Keratinocyte (primary cell): ENCODE results near the gene RENBP. TPM values are rescaled to one million over a fixed set of nuclear protein-coding genes. Genes with fewer than 3 reads are reported as not detected.

Experiments used
- DNase-seq: peaks from one replicate; pipeline ENCODE4 v3.0.0-alpha.2; 2011; ENCODE audit warnings: low read depth, missing footprints, low spot score
- FAIRE-seq: peaks from 2 replicates; lab custom pipeline; 2011; peaks lifted over from hg19 to GRCh38; lab: Jason Lieb, UNC
- H2AFZ ChIP-seq: 2 replicates; pipeline ENCODE4 v1.6.0; 2012; ENCODE audit warnings: low read length, control low read depth, inconsistent platforms; ENCODE audit not compliant: control insufficient read depth
- H3K27ac ChIP-seq: 2 replicates; pipeline ENCODE4 v1.5.1; 2011; ENCODE audit warnings: low read length; ENCODE audit not compliant: control insufficient read depth, insufficient read depth
- H3K27me3 ChIP-seq: 3 replicates; pipeline ENCODE4 v1.6.0; 2011; ENCODE audit warnings: low read length; ENCODE audit not compliant: control insufficient read depth, insufficient read depth; ENCODE audit errors: extremely low read depth
- H3K36me3 ChIP-seq, 2 experiments: 2 replicates in 1 of 2; 3 replicates in 1 of 2; pipeline ENCODE4 v1.5.1; 2011; ENCODE audit warnings: low read length in 2 of 2, mild to moderate bottlenecking in 1 of 2; ENCODE audit not compliant: control insufficient read depth in 2 of 2, insufficient read depth in 2 of 2; ENCODE audit errors: extremely low read depth in 1 of 2
- H3K4me1 ChIP-seq: 3 replicates; pipeline ENCODE4 v1.5.1; 2011; ENCODE audit warnings: low read length; ENCODE audit not compliant: control insufficient read depth, insufficient read depth; ENCODE audit errors: extremely low read depth
- H3K4me2 ChIP-seq: 3 replicates; pipeline ENCODE4 v1.6.0; 2011; ENCODE audit warnings: low read depth, low read length; ENCODE audit not compliant: control insufficient read depth, insufficient read depth; ENCODE audit errors: extremely low read depth
- H3K4me3 ChIP-seq, 3 experiments: fragments of 200-600 bp in 1 of 3; sonication (generic) in 1 of 3; 2 replicates in 2 of 3; 3 replicates in 1 of 3; pipeline ENCODE4 v1.5.1; 2011 to 2016; ENCODE audit warnings: low read length in 3 of 3, mild to moderate bottlenecking in 3 of 3, control low read depth in 2 of 3, inconsistent platforms in 1 of 3, low read depth in 1 of 3, mixed read lengths in 1 of 3, mixed run types in 1 of 3, moderate library complexity in 1 of 3; ENCODE audit not compliant: control insufficient read depth in 2 of 3, insufficient read depth in 2 of 3; ENCODE audit errors: extremely low read depth in 1 of 3
- H3K79me2 ChIP-seq: 2 replicates; pipeline ENCODE4 v1.6.0; 2012; ENCODE audit warnings: low read length; ENCODE audit not compliant: control insufficient read depth, insufficient read depth
- H3K9ac ChIP-seq: 3 replicates; pipeline ENCODE4 v1.6.0; 2011; ENCODE audit warnings: low read length; ENCODE audit not compliant: control insufficient read depth, insufficient read depth; ENCODE audit errors: extremely low read depth
- H3K9me1 ChIP-seq: 3 replicates; pipeline ENCODE4 v1.6.0; 2011; ENCODE audit warnings: low read length; ENCODE audit not compliant: control insufficient read depth, insufficient read depth; ENCODE audit errors: extremely low read depth
- H3K9me3 ChIP-seq: 2 replicates; pipeline ENCODE4 v1.5.1; 2012; ENCODE audit warnings: low read depth, low read length; ENCODE audit not compliant: control insufficient read depth
- H4K20me1 ChIP-seq: 3 replicates; pipeline ENCODE4 v1.6.0; 2011; ENCODE audit warnings: low read length; ENCODE audit not compliant: control insufficient read depth, insufficient read depth; ENCODE audit errors: extremely low read depth
- CTCF ChIP-seq, 3 experiments: IDR thresholded peaks in 1 of 3; conservative IDR thresholded peaks in 1 of 3; optimal IDR thresholded peaks in 1 of 3; 2 replicates in 2 of 3; 3 replicates in 1 of 3; pipeline versions ENCODE3 to v1.5.1; 2011; ENCODE audit warnings: low read length in 3 of 3, mild to moderate bottlenecking in 3 of 3, moderate library complexity in 2 of 3, control low read depth in 1 of 3, inconsistent platforms in 1 of 3; ENCODE audit not compliant: insufficient read depth in 2 of 3; ENCODE audit errors: extremely low read depth in 1 of 3
- EZH2 ChIP-seq: IDR thresholded peaks from one replicate; pipeline ENCODE4 v1.6.1; 2012; ENCODE audit warnings: inconsistent platforms, mild to moderate bottlenecking, low read length, moderate library complexity
- dilution Hi-C: fragments of 300-500 bp; cut with MboI; formaldehyde crosslinking; loops from one replicate; pipeline ENCODE4 v1.7.0; 2020; ENCODE audit warnings: low sequenced_read_pairs; ENCODE audit not compliant: extremely low pct_ligation_motif_present
- polyA plus RNA-seq, 5 experiments: library from polyadenylated mRNA; depleted of rRNA in 3 of 5; stranded (reverse) in 3 of 5; stranded (forward) in 1 of 5; unstranded in 1 of 5; fragments of >200 nt; gene quantifications; 1 replicate in 1 of 5; 2 replicates in 3 of 5; 3 replicates in 1 of 5; pipeline versions ENCODE4 v1.2.1 to v1.2.3, GENCODE V29; 2011 to 2012; ENCODE audit warnings: missing spikeins in 2 of 5, low read depth in 1 of 5, low replicate concordance in 1 of 5

RENBP gene
- polyA plus RNA-seq, 1 donor (not counting 4 experiments of a cell fraction or from before 2014, with no cell fraction given), result 0.16 TPM

GRCh38 chrX:153941336-153942252, 2.8 kb downstream of the RENBP start:
- DNase-seq (no peak), FAIRE-seq (no peak)
- Histone ChIP-seq H3K27me3 (no peaks in the 10 kb centered on the region), H3K4me3 (no peak overlapping the region), H3K4me2 (no peak overlapping the region), H3K4me1 (no peaks in the 10 kb centered on the region), H3K9me1 (no peaks in the 10 kb centered on the region), H2AFZ (no peak overlapping the region), H3K79me2 (no peaks in the 10 kb centered on the region), H3K9ac (no peak overlapping the region), H3K36me3 (no peaks in the 10 kb centered on the region), H3K9me3 (no peaks in the 10 kb centered on the region), H4K20me1 (no peaks in the 10 kb centered on the region), H3K27ac (no peak overlapping the region)
- TF ChIP-seq CTCF (optimal IDR thresholded peaks at IDR 0.05 in 1 of 3, IDR thresholded peaks at IDR 0.05 in 1 of 3, conservative IDR thresholded peaks at IDR 0.05 in 1 of 3; ENCODE audit: extremely low read depth in 1 of 3, insufficient read depth in 2 of 3, low read length in 3 of 3) (no peak), EZH2 (no peak)
- dilution Hi-C loops, result no loop called here

GRCh38 chrX:153939573-153939972, 4.9 kb downstream of the RENBP start:
- FAIRE-seq (no peak), DNase-seq (no peak)
- Histone ChIP-seq H3K4me1 (no peaks in the 10 kb centered on the region), H4K20me1 (no peaks in the 10 kb centered on the region), H3K9me3 (no peaks in the 10 kb centered on the region), H3K79me2 (peaks cover 2% of the 10 kb centered on the region), H3K36me3 (no peaks in the 10 kb centered on the region), H3K27ac (no peak overlapping the region), H3K27me3 (no peaks in the 10 kb centered on the region), H3K9me1 (no peaks in the 10 kb centered on the region), H2AFZ (no peak overlapping the region), H3K4me3 (no peak overlapping the region), H3K9ac (no peak overlapping the region), H3K4me2 (no peak overlapping the region)
- TF ChIP-seq EZH2 (no peak), CTCF (optimal IDR thresholded peaks at IDR 0.05 in 1 of 3, IDR thresholded peaks at IDR 0.05 in 1 of 3, conservative IDR thresholded peaks at IDR 0.05 in 1 of 3; ENCODE audit: extremely low read depth in 1 of 3, insufficient read depth in 2 of 3, low read length in 3 of 3) (no peak)
- dilution Hi-C loops, result no loop called here
